Ishikawa (cell line): ENCODE measurements around the gene POLR3A.

Experiments used
- CEBPB ChIP-seq: IDR thresholded peaks from 2 replicates; pipeline ENCODE4 v1.6.1; 2012
- CREB1 ChIP-seq: IDR thresholded peaks from 2 replicates; pipeline ENCODE4 v1.6.1; 2012; ENCODE audit warnings: low read depth
- EGR1 ChIP-seq: IDR thresholded peaks from 2 replicates; pipeline ENCODE4 v1.6.1; 2012
- EP300 ChIP-seq: IDR thresholded peaks from 2 replicates; pipeline ENCODE4 v1.6.1; 2012; ENCODE audit warnings: borderline replicate concordance
- FOXM1 ChIP-seq: IDR thresholded peaks from 2 replicates; pipeline ENCODE4 v1.6.1; 2012; ENCODE audit warnings: low read depth, borderline replicate concordance
- MAX ChIP-seq: IDR thresholded peaks from 2 replicates; pipeline ENCODE4 v1.6.1; 2012
- NFIC ChIP-seq: IDR thresholded peaks from 2 replicates; pipeline ENCODE4 v1.6.1; 2012
- RAD21 ChIP-seq: IDR thresholded peaks from 2 replicates; pipeline ENCODE4 v1.6.1; 2012; ENCODE audit warnings: low read depth
- REST ChIP-seq: IDR thresholded peaks from 2 replicates; pipeline ENCODE4 v1.6.1; 2012; ENCODE audit warnings: low read depth, mild to moderate bottlenecking
- TAF1 ChIP-seq: IDR thresholded peaks from 2 replicates; pipeline ENCODE4 v1.6.1; 2012; ENCODE audit warnings: low read depth, mild to moderate bottlenecking
- TCF12 ChIP-seq: IDR thresholded peaks from 2 replicates; pipeline ENCODE4 v1.6.1; 2012; ENCODE audit warnings: low read depth
- TEAD4 ChIP-seq: IDR thresholded peaks from 2 replicates; pipeline ENCODE4 v1.6.1; 2012
- USF1 ChIP-seq: IDR thresholded peaks from 2 replicates; pipeline ENCODE4 v1.6.1; 2012
- YY1 ChIP-seq: IDR thresholded peaks from 2 replicates; pipeline ENCODE4 v1.6.1; 2012; ENCODE audit warnings: low read depth
- ZBTB7A ChIP-seq: IDR thresholded peaks from 2 replicates; pipeline ENCODE4 v1.6.1; 2012; ENCODE audit warnings: low read depth

Gene POLR3A

GRCh38 chr10:77925410-77925794 is 103.9 kb downstream of the POLR3A start:
- no peak for TF ChIP-seq REST
- TF ChIP-seq RAD21 = no peak
- no peak for TF ChIP-seq TAF1
- TF ChIP-seq TCF12 = no peak
- no peak for TF ChIP-seq YY1
- no peak for TF ChIP-seq ZBTB7A
- TF ChIP-seq USF1 = no peak
- TF ChIP-seq CEBPB = no peak
- no peak for TF ChIP-seq MAX
- TF ChIP-seq TEAD4 = no peak
- TF ChIP-seq EP300 = no peak
- TF ChIP-seq CREB1 = no peak
- no peak for TF ChIP-seq NFIC
- TF ChIP-seq FOXM1 = no peak
- TF ChIP-seq EGR1 = no peak

GRCh38 chr10:77922566-77923179 is 106.6 kb downstream of the POLR3A start:
- TF ChIP-seq ZBTB7A (no peak), EGR1 (no peak), CREB1 (no peak)

GRCh38 chr10:77922055-77922454 is 107.3 kb downstream of the POLR3A start:
- TF ChIP-seq FOXM1 (no peak), TEAD4 (no peak), ZBTB7A (no peak), USF1 (no peak), REST (no peak), TAF1 (no peak), EGR1 (no peak), RAD21 (no peak), EP300 (no peak), MAX (no peak), NFIC (no peak), YY1 (no peak), CEBPB (no peak), CREB1 (no peak), TCF12 (no peak)

- no peak for TF ChIP-seq CREB1
- no peak for TF ChIP-seq MAX
- TF ChIP-seq TAF1 = no peak
- TF ChIP-seq ZBTB7A = no peak
- no peak for TF ChIP-seq YY1
- TF ChIP-seq TCF12 = no peak
- TF ChIP-seq FOXM1 = no peak
- no peak for TF ChIP-seq TEAD4
- TF ChIP-seq EP300 = no peak
- no peak for TF ChIP-seq CEBPB
- TF ChIP-seq USF1 = no peak
- TF ChIP-seq NFIC = no peak
- no peak for TF ChIP-seq RAD21
- no peak for TF ChIP-seq EGR1
- no peak for TF ChIP-seq REST
Observed at GRCh38 chr10:77921395-77921794, 107.9 kb downstream of the POLR3A start.
